ENCODE measurements around the gene HCRT. TPM values are rescaled to one million over a fixed set of nuclear protein-coding genes. Genes with fewer than 3 reads are reported as not detected.
A peak's percentile ranks its signal among the peaks of the same experiment; 100 is the strongest.
"Not testable (repeated sequence)": the region's sequence is repeated elsewhere in the genome, so short reads cannot be mapped to it uniquely, and the experiment has no call there.

HCRT gene
- total and polyA plus RNA-seq, 7 experiments from 2014 or later = not detected

DNA sequence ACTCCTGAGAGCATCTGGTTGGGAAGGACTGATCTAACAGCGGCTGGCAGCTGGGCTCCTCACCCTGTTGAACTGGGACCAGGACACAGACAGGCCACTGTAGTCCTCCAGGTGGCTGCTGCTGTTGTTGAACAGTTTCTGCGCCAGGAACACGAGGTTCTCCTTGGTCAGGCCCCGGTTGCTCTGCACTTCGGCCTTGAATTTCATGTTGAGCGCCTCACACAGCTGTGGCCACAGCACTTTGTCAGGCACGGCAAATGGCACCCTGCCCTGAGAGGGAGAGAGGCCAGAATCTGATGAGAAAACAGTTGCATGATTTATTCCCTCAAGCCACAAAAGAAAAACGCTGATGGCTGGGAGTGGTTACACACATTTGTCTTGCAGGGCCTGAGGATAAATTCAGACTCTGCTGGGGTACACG, 26.7 kb upstream of the HCRT start:
- Mint-ChIP-seq H3K36me3 (peaks cover 5 to 52% (median 28%) of the 10 kb centered on the region in 5 donors), H3K27ac (peak overlapping the region in 2 of 9 donors; percentile 23 to 49)
- H3K4me3 ChIP-seq (ENCODE audit: low read length); H3K4me1 ChIP-seq (ENCODE audit: control insufficient read depth in 2 of 2, insufficient read depth in 2 of 2, low read length in 2 of 2); H3K27ac ChIP-seq (ENCODE audit: low read depth, low read length); intact Hi-C loops (cut with micrococcal nuclease); H3K27me3 ChIP-seq (ENCODE audit: control insufficient read depth in 2 of 2, insufficient read depth in 2 of 2, low read length in 2 of 2); H3K9me3 Mint-ChIP-seq; ATAC-seq; H3K27me3 Mint-ChIP-seq; DNase-seq; H3K9me3 ChIP-seq (ENCODE audit: control insufficient read depth in 2 of 3, low read length in 3 of 3); H3K4me3 Mint-ChIP-seq; H3K4me1 Mint-ChIP-seq: not testable (repeated sequence)
- H3K36me3 ChIP-seq (ENCODE audit: control insufficient read depth in 2 of 3, insufficient read depth in 3 of 3, low read length in 3 of 3) = peaks cover 17 to 88% (median 38%) of the 10 kb centered on the region in 3 experiments
- CTCF ChIA-PET = interaction anchor here (0.6 to 1.8 kb wide), 3 partner anchors 10 to 139 kb away, joined by 4 to 7 read pairs (median 4); no protein-coding TSS in a partner anchor
- POLR2A ChIA-PET = interaction anchor here (1.3 kb wide), 1 partner anchor 36 kb away, joined by 3 read pairs; no protein-coding TSS in a partner anchor

DNA sequence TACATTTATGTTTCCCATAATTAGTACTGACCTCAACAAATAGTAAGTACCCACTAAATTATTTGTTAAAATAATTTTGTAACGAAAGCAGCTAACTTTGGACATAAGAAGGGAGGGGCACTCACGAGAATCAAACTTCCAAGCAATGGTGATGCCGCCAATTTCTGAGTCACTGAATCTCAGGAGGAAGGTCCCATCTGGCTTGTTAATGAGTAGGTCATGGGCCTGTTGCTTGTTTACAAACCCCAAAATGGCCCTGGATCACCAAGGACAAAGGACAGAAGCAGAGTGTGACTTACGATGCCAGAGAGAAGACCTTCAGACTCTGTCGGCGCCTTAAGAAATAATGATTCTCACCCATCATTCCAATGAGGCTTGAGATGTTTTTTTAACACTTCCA, 24.8 kb upstream of the HCRT start:
- Histone ChIP-seq H3K4me1 (ENCODE audit: control insufficient read depth in 2 of 2, insufficient read depth in 2 of 2, low read length in 2 of 2) (no peaks in the 10 kb centered on the region), H3K4me3 (ENCODE audit: low read length) (no peak overlapping the region), H3K27ac (ENCODE audit: low read depth, low read length) (no peak overlapping the region), H3K9me3 (ENCODE audit: control insufficient read depth in 2 of 3, low read length in 3 of 3) (no peaks in the 10 kb centered on the region), H3K36me3 (ENCODE audit: control insufficient read depth in 2 of 3, insufficient read depth in 3 of 3, low read length in 3 of 3) (peaks cover 12 to 88% (median 36%) of the 10 kb centered on the region in 3 experiments), H3K27me3 (ENCODE audit: control insufficient read depth in 2 of 2, insufficient read depth in 2 of 2, low read length in 2 of 2) (no peaks in the 10 kb centered on the region)
- peaks cover 0 to 9% (median 0%) of the 10 kb centered on the region in 7 donors for H3K4me1 Mint-ChIP-seq
- CTCF ChIA-PET = no interaction called here
- no peaks in the 10 kb centered on the region for H3K27me3 Mint-ChIP-seq
- POLR2A ChIA-PET = no interaction called here
- intact Hi-C loops (cut with micrococcal nuclease) = no loop called here
- DNase-seq (no peak), ATAC-seq (no peak)
- no peak overlapping the region for H3K4me3 Mint-ChIP-seq
- peak overlapping the region in 1 of 9 donors; percentile 16 for H3K27ac Mint-ChIP-seq
- no peaks in the 10 kb centered on the region for H3K9me3 Mint-ChIP-seq
- H3K36me3 Mint-ChIP-seq = peaks cover 3 to 50% (median 19%) of the 10 kb centered on the region in 5 donors

- DNase-seq; CTCF ChIA-PET; H3K27ac ChIP-seq (ENCODE audit: low read depth, low read length); H3K27me3 Mint-ChIP-seq; H3K9me3 Mint-ChIP-seq; H3K9me3 ChIP-seq (ENCODE audit: control insufficient read depth in 2 of 3, low read length in 3 of 3); H3K4me1 Mint-ChIP-seq; POLR2A ChIA-PET; H3K4me3 Mint-ChIP-seq; H3K27me3 ChIP-seq (ENCODE audit: control insufficient read depth in 2 of 2, insufficient read depth in 2 of 2, low read length in 2 of 2); H3K4me1 ChIP-seq (ENCODE audit: control insufficient read depth in 2 of 2, insufficient read depth in 2 of 2, low read length in 2 of 2); intact Hi-C loops (cut with micrococcal nuclease); H3K4me3 ChIP-seq (ENCODE audit: low read length): not testable (repeated sequence)
- H3K36me3 ChIP-seq (ENCODE audit: control insufficient read depth in 2 of 3, insufficient read depth in 3 of 3, low read length in 3 of 3) = peaks cover 14 to 94% (median 28%) of the 10 kb centered on the region in 3 experiments
- H3K36me3 Mint-ChIP-seq = peaks cover 4 to 55% (median 11%) of the 10 kb centered on the region in 5 donors
- peak; percentile 63 for ATAC-seq
- H3K27ac Mint-ChIP-seq = peak overlapping the region in 5 of 9 donors; percentile 8 to 68 (median 39)
Observed at GRCh38 chr17:42206153-42206612, 20.9 kb upstream of the HCRT start.

DNA sequence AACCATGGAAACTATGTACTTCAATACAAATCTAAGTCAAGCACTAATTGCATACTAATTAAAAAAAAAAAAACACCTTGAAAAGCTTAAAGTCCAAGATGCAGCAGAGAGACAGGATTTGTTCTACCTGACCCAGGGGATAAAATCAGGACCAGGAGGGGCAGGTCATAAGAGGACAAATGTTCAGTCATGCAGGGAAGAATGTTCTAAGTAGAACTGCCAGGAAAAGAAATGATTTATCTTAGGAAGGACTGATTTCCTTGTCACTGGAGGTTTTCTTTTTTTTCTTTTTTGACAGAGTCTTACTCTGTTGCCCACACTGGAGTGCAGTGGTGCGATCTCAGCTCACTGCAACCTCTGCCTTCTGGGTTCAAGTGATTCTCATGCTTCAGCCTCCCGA, 18.1 kb upstream of the HCRT start:
- ChIA-PET CTCF (no interaction called here), POLR2A (interaction anchor here (0.7 kb wide), 1 partner anchor 9 kb away, joined by 4 read pairs; the partner anchor contains the start of gene GHDC)
- H3K36me3 Mint-ChIP-seq = peaks cover 5 to 46% (median 11%) of the 10 kb centered on the region in 5 donors
- no peaks in the 10 kb centered on the region for H3K27me3 Mint-ChIP-seq
- intact Hi-C loops (cut with micrococcal nuclease) = no loop called here
- Histone ChIP-seq H3K9me3 (ENCODE audit: control insufficient read depth in 2 of 3, low read length in 3 of 3) (no peaks in the 10 kb centered on the region), H3K27ac (ENCODE audit: low read depth, low read length) (no peak overlapping the region), H3K36me3 (ENCODE audit: control insufficient read depth in 2 of 3, insufficient read depth in 3 of 3, low read length in 3 of 3) (peaks cover 10 to 87% (median 17%) of the 10 kb centered on the region in 3 experiments), H3K27me3 (ENCODE audit: control insufficient read depth in 2 of 2, insufficient read depth in 2 of 2, low read length in 2 of 2) (no peaks in the 10 kb centered on the region), H3K4me1 (ENCODE audit: control insufficient read depth in 2 of 2, insufficient read depth in 2 of 2, low read length in 2 of 2) (no peaks in the 10 kb centered on the region), H3K4me3 (ENCODE audit: low read length) (no peak overlapping the region)
- no peaks in the 10 kb centered on the region for H3K9me3 Mint-ChIP-seq
- no peak for DNase-seq
- H3K4me1 Mint-ChIP-seq = peaks cover 0 to 11% (median 0%) of the 10 kb centered on the region in 7 donors
- H3K4me3 Mint-ChIP-seq = no peak overlapping the region
- H3K27ac Mint-ChIP-seq = peak overlapping the region in 3 of 9 donors; percentile 5 to 69 (median 63)
- ATAC-seq = no peak

DNA sequence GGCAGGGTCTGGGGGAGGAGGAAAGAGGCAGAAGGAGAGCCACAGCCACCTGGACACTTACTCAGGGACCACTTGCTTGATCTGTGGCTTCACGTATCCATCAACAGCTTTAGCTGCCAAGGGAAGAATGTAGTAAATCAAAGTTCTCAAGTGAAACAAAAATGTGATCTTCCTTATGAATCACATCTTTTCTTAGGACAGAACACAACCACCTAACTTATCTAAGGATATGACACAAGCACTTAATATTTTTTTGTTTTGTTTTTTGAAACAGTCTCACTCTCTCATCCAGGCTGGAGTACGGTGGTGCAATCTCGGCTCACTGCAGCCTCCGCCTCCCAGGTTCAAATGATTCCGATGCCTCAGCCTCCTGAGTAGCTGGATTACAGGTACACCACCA, 17.4 kb upstream of the HCRT start:
- no peaks in the 10 kb centered on the region for H3K9me3 Mint-ChIP-seq
- peak overlapping the region in 6 of 9 donors; percentile 5 to 81 (median 70) for H3K27ac Mint-ChIP-seq
- Histone ChIP-seq H3K27ac (ENCODE audit: low read depth, low read length) (no peak overlapping the region), H3K9me3 (ENCODE audit: control insufficient read depth in 2 of 3, low read length in 3 of 3) (no peaks in the 10 kb centered on the region), H3K27me3 (ENCODE audit: control insufficient read depth in 2 of 2, insufficient read depth in 2 of 2, low read length in 2 of 2) (no peaks in the 10 kb centered on the region), H3K36me3 (ENCODE audit: control insufficient read depth in 2 of 3, insufficient read depth in 3 of 3, low read length in 3 of 3) (peaks cover 10 to 81% (median 17%) of the 10 kb centered on the region in 3 experiments), H3K4me1 (ENCODE audit: control insufficient read depth in 2 of 2, insufficient read depth in 2 of 2, low read length in 2 of 2) (no peaks in the 10 kb centered on the region), H3K4me3 (ENCODE audit: low read length) (no peak overlapping the region)
- H3K4me3 Mint-ChIP-seq = no peak overlapping the region
- ATAC-seq (no peak), DNase-seq (no peak)
- intact Hi-C loops (cut with micrococcal nuclease) = no loop called here
- ChIA-PET CTCF (no interaction called here), POLR2A (no interaction called here)
- H3K36me3 Mint-ChIP-seq = peaks cover 5 to 45% (median 11%) of the 10 kb centered on the region in 5 donors
- peaks cover 0 to 11% (median 0%) of the 10 kb centered on the region in 7 donors for H3K4me1 Mint-ChIP-seq
- H3K27me3 Mint-ChIP-seq = no peaks in the 10 kb centered on the region

DNA sequence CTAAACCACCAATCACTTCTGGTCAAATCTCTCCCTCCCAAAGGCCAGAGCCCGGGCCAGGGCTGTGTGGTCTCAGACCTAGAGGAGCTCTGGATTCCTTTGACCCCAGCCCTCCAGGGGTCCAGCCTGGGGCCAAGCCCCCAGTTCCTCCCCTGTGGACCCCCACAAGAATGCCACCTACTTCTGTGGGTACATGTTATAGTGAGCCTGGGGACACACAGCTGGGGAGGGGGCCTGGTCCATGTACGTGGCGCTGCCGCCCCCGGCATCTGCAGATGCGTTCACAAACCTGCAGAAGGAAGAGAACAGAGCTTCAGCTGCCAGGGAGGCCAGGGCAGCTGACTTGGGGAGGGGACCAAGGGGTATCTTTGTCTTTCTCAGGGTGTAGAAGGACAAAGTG, 16.9 kb upstream of the HCRT start:
- Mint-ChIP-seq H3K4me1 (peaks cover 0 to 11% (median 0%) of the 10 kb centered on the region in 7 donors), H3K27me3 (no peaks in the 10 kb centered on the region), H3K27ac (peak overlapping the region in 3 of 9 donors; percentile 9 to 72 (median 47)), H3K9me3 (no peaks in the 10 kb centered on the region), H3K4me3 (no peak overlapping the region), H3K36me3 (peaks cover 5 to 41% (median 11%) of the 10 kb centered on the region in 5 donors)
- H3K27ac ChIP-seq (ENCODE audit: low read depth, low read length) = no peak overlapping the region
- no peaks in the 10 kb centered on the region for H3K9me3 ChIP-seq (ENCODE audit: control insufficient read depth in 2 of 3, low read length in 3 of 3)
- DNase-seq (no peak), ATAC-seq (no peak)
- intact Hi-C loops (cut with micrococcal nuclease) = no loop called here
- CTCF ChIA-PET = no interaction called here
- POLR2A ChIA-PET = no interaction called here
- no peaks in the 10 kb centered on the region for H3K27me3 ChIP-seq (ENCODE audit: control insufficient read depth in 2 of 2, insufficient read depth in 2 of 2, low read length in 2 of 2)
- H3K4me1 ChIP-seq (ENCODE audit: control insufficient read depth in 2 of 2, insufficient read depth in 2 of 2, low read length in 2 of 2) = no peaks in the 10 kb centered on the region
- H3K36me3 ChIP-seq (ENCODE audit: control insufficient read depth in 2 of 3, insufficient read depth in 3 of 3, low read length in 3 of 3) = peaks cover 10 to 76% (median 17%) of the 10 kb centered on the region in 3 experiments
- H3K4me3 ChIP-seq (ENCODE audit: low read length) = no peak overlapping the region

DNA sequence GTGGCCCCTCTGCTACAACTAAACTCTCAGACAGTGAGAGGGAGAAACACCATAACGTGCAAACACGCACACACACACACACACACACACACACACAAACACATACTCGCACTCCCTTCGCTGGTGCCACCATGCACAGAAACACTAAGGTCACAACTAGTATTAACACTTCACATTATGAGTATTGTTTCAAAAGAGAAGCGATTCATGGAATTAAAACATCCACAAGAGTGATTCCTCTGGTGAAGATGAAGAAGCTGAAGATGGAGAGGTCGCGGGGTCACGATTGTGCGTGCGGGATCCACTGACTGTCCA, 16.2 kb upstream of the HCRT start:
- no peak overlapping the region for H3K27ac ChIP-seq (ENCODE audit: low read depth, low read length)
- DNase-seq (no peak), ATAC-seq (no peak)
- intact Hi-C loops (cut with micrococcal nuclease) = no loop called here
- H3K27me3 ChIP-seq (ENCODE audit: control insufficient read depth in 2 of 2, insufficient read depth in 2 of 2, low read length in 2 of 2) = no peaks in the 10 kb centered on the region
- no peaks in the 10 kb centered on the region for H3K4me1 ChIP-seq (ENCODE audit: control insufficient read depth in 2 of 2, insufficient read depth in 2 of 2, low read length in 2 of 2)
- H3K4me3 ChIP-seq (ENCODE audit: low read length) = no peak overlapping the region
- Mint-ChIP-seq H3K4me3 (no peak overlapping the region), H3K9me3 (no peaks in the 10 kb centered on the region), H3K36me3 (peaks cover 5 to 40% (median 11%) of the 10 kb centered on the region in 5 donors), H3K27me3 (no peaks in the 10 kb centered on the region), H3K27ac (peak overlapping the region in 4 of 9 donors; percentile 2 to 72 (median 17)), H3K4me1 (peaks cover 0 to 11% (median 3%) of the 10 kb centered on the region in 7 donors)
- POLR2A ChIA-PET = no interaction called here
- no peaks in the 10 kb centered on the region for H3K9me3 ChIP-seq (ENCODE audit: control insufficient read depth in 2 of 3, low read length in 3 of 3)
- peaks cover 10 to 69% (median 12%) of the 10 kb centered on the region in 3 experiments for H3K36me3 ChIP-seq (ENCODE audit: control insufficient read depth in 2 of 3, insufficient read depth in 3 of 3, low read length in 3 of 3)
- CTCF ChIA-PET = no interaction called here
